GM12873 (cell line): ENCODE measurements around the gene FAM228B.

Source experiments
- CTCF ChIP-seq: IDR thresholded peaks from 2 replicates; pipeline ENCODE4 v1.5.1; 2012; ENCODE audit warnings: low read depth, mild to moderate bottlenecking, moderate library complexity, low read length, control low read depth; ENCODE audit not compliant: insufficient read depth; ENCODE audit errors: missing control alignments

Gene FAM228B

GRCh38 chr2:24183366-24184069, 60.2 kb downstream of the FAM228B start:
- TF ChIP-seq CTCF, result no peak

GRCh38 chr2:24189551-24189950, 66.3 kb downstream of the FAM228B start:
- TF ChIP-seq CTCF, result no peak

GRCh38 chr2:24190503-24190902, 67.2 kb downstream of the FAM228B start:
- TF ChIP-seq CTCF, result no peak

GRCh38 chr2:24191156-24191555, 67.9 kb downstream of the FAM228B start:
- no peak for TF ChIP-seq CTCF

GRCh38 chr2:24191848-24192247, 68.6 kb downstream of the FAM228B start:
- TF ChIP-seq CTCF, result no peak

- no peak for TF ChIP-seq CTCF
Measured at GRCh38 chr2:24199968-24200590, 76.8 kb downstream of the FAM228B start.

GRCh38 chr2:24200799-24201198, 77.5 kb downstream of the FAM228B start:
- no peak for TF ChIP-seq CTCF
